HG02870 (cell line): ENCODE data around the gene EIF5.
"Not testable (repeated sequence)": the region's sequence is repeated elsewhere in the genome, so short reads cannot be mapped to it uniquely, and the experiment has no call there.

Source experiments
- ATAC-seq: cut with Tn5 transposase; IDR thresholded peaks from one replicate; pipeline ENCODE4 v1.9.1; 2021; ENCODE audit warnings: mild to moderate bottlenecking, moderate library complexity; ENCODE audit not compliant: unreplicated experiment

Gene EIF5

GRCh38 chr14:103332143-103332919 lies 1.7 kb upstream of the EIF5 start:
- no peak for ATAC-seq

DNA sequence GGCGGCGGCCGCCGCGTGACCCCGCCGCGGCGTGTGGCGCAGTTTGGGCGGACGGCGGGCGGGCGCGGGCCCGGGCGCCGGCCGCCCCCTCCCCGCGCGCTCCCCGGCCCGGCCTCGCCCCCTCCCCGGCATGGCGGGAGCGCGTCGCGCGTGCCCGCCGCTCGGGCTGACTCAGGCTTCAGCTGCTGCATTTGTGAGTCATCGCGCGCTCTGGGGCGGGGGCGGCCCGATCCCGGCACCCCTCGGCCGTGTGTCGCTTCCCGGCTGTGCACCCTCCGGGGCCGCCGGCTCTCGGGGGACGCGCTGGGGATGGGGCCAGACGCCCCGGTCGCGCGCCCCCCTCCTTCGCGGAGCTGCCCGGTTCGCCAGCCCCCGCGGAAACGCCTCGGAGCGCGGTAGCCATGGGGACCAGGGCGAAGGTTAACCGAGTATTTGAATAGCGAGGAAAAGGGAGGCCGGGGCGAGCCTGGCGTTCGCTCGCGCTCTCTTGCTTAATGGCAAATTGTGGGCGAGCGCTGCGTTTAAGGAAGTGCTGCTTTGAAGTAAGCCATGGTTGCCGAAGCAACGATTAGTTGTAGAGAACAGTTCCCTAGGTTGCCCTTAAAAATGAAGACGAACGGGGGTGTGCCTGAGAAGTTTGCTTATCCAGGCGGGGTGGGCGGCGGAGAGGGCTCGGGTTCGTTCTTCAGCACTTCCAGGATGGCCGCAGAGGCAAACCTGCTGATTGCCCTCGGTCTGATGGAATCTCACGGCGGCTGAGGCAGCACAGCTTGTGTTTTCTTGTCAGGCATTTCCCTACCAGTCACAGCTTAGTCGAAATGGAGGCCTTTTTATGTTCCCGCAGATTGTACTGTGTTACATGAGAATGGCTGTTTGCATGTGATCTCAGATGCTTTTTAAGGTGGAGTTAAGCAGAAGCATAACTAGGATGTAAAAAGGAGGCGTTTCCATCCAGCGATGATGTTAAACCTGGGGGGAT lies 896 bp downstream of the EIF5 start:
- no peak for ATAC-seq

DNA sequence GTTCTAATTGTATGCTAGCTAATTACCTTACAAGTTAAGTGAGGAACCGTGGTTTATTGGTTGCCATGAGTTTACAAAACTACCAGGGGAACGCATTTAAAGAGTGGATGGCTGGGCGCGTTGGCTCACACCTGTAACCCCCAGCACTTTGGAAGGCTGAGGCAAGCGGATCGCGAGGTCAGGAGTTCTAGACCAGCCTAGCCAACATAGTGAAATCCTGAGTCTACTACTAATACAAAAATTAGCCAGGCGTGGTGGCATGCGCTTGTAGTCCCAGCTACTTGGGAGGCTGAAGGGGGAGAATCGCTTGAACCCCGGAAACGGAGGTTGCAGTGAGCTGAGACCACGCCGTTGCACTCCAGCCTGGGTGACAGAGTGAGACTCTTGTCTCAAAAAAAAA lies 2.2 kb downstream of the EIF5 start:
- ATAC-seq: no peak

DNA sequence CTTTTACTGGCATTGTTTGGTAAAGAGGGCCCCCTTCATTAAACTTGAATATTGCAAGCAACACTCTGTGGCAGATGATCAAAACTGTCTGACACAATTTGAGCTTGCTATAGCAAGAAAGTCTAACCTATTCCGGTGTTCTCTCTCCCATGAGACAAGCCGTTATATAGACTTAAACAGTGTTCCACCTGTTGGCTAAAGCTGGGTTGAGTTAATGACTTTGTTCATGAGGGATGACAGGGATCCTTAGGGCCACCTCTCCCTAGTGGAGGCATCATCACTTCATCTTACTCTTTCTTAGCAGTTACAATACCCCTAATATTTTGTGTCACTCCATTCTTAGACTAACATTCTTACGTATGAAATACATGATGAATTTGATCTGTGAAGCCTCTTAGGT lies 3.8 kb downstream of the EIF5 start:
- ATAC-seq: no peak

DNA sequence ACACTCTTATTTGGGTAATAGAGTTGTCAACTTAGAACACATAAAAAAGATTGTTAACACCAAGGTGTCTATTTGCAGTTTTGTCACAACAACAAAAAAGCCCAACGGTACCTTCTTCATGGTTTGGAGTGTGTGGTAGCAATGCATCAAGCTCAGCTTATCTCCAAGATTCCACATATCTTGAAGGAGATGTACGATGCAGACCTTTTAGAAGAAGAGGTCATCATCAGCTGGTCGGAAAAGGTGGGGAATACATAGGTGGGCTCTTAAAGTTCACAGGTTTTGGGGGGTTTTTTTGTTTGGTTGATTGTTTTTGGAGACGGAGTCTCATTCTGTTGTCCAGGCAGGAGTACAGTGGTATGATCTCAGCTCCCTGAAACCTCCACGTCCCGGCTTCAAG lies 5.5 kb downstream of the EIF5 start:
- no peak for ATAC-seq

DNA sequence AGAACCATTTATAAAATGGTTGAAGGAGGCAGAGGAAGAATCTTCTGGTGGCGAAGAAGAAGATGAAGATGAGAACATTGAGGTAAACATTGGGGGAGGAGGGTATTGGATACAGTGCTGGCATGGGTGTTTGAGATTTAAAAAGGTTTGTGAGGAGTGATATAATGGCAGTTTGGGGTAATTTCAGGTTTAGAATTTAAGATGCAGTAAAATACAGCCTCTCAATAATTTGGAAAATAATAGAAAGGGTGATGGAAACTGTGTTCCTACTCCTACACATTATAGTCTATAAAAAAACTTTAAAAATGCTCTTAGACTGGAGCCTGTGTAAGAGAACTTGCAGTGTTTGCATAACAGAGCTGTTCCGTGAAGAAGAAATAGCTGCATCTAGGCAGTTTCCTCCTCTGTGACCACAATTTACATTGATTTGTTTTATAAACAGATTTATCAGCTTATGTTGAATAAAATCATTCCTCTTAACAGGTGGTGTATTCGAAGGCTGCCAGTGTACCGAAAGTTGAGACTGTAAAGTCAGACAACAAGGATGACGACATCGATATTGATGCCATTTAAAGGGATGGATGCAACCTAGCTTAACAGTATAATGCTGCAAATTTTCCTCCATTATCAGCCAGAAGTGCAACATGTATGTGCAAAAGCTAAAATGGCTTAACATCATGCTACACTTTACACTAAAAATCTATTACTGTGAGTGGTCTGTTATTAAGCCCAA lies 6.6 kb downstream of the EIF5 start:
- ATAC-seq: no peak

GRCh38 chr14:103341250-103342129 lies 7.5 kb downstream of the EIF5 start:
- no peak for ATAC-seq

DNA sequence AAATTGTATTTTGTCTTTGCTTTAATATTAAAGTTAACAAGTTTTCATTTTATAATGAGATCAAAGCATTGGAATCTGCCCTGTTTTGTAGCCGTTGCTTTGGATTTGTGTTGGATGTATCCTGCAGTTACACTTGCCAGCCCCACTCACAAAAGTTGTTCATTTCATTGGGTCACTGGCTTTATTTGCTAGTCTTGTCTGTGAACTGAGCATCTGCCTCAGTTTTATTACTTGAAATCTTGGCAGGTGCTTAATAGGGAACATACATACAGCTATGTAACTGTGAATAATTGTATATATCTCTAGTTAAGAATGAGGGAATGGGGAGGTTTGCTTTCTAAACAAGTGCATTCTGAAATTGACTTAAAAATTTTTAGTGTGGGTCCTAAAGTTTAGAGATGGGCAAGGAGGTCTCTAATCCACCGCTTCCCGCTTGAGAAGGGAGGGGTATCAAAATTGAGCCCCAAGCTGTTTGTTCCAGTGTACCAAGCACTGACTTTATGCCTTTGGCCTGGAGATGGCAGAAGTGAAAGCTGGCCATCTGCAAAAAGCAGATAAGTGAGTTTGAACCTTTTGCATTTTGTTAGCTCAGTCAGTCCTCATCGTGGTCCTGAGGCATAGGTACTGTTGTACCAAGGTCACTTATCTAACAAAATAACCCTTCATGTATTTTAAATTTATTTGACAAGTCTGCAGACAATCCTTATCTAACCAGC lies 9.3 kb downstream of the EIF5 start:
- no peak for ATAC-seq

GRCh38 chr14:103343905-103344797 lies 10.1 kb downstream of the EIF5 start:
- ATAC-seq: no peak

GRCh38 chr14:103346286-103346685 lies 12.2 kb downstream of the EIF5 start:
- ATAC-seq: no peak

DNA sequence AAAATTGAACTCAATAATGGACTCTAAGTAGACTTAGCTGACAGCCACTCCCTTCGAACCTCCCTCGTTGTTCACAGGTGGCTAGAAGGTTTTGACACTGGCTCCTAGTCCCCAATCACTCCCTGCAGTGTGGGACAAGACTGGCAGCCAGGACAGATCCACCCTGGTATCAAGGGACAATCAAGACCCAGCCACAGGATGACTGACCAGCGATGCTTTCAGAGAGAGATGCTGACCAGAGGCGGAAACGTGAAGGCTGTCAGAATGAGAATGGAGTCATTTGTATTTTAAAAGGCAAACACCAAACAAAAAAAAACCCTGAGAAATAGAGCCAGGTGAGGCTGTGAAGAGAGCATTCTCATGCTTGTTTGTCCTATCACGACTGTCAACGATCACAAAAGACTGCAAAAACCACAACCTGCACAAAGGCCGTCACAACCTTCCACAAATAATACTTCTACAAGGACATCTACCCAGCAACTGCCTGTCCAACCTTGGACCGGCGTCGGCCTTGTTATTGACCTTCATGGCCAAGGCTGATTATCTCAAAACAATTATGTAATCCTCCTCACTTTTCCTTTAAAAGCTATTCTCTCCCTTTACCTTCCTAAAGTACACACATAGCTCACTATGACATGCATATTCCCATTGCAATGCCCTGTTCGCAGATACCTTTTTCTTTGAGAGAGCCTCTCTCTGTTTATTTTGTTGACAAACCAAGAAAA lies 13.2 kb downstream of the EIF5 start:
- ATAC-seq: no peak

DNA sequence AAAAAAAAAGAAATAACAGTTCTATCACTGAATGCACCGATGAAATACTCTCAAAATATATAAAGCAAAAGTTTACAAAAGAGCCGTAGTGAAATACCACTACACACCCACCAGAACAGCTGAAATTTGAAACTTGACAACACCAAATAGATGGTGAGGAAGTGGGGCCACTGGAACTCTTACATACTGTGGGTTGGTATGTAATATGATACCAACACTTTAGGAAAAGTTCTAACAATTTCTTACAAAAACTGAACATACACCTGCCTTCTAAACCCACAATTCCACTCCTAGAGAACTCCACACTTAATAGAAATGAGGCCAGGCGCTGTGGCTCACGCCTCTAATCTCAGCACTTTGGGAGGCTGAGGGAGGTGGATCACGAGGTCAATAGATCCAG lies 14.1 kb downstream of the EIF5 start:
- ATAC-seq: no peak

DNA sequence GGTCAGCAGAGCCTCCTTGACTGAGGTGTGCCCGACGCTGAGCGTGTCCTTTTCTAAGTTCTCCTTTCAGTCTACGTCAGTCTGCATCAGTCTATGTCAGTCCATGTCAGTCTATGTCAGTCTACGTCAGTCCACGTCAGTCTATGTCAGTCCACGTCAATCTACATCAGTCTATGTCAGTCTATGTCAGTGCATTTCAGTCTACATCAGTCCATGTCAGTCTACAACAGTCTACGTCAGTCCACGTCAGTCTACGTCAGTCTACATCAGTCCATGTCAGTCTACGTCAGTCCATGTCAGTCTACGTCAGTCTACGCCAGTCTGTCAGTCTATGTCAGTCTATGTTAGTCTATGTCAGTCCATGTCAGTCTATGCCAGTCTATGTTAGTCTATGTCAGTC lies 15.9 kb downstream of the EIF5 start:
- ATAC-seq: no peak

DNA sequence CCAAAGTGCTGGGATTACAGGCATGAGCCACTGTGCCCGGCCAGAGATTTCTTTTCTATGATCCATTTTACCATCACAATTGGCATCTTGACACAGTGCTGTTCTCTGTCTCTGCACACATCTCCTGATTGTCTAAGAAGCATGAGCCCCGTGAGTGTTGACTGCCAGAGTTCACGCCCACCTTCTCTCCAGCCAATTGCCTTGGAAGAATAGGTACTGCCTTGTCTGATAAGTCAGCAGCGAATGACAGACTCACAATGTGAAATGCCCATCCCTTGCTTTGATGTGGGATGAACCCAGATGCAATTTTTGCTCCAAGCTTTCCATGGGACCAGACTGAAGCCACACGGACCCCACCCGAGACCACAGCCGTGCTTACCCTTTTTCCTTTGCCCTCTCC lies 19.3 kb downstream of the EIF5 start:
- ATAC-seq: no peak

GRCh38 chr14:103354141-103354540 lies 20.1 kb downstream of the EIF5 start:
- no peak for ATAC-seq

DNA sequence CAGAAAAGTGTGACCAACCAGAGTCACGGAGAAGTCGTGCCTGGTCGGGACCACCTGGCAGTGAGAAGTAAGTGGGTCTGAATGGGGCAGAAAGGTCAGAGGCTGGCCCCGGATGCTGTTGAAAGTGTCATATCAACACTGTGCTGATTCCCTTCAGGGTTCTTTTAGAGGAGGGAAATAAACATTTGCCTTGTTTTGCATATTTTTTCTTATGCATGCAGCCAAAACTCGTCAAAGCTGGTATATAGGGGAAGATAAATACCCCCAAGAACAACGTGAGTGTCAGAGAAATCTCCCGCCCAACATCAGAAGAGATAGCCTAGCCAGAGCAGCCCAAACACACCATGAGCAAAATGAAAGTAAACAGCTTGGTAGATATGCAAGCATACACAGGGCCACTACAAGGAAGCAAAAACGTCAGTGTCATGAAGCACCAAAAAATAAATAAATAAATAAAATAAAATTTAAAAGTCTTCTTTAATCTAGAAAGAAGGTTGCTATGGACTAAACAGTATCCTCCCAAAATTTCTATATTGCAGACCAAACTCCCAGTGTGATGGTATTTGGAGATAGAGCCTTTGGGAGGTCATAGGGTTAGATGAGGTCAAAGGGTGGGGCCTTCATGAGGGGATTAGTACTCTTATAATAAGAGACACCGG lies 22.1 kb downstream of the EIF5 start:
- ATAC-seq: no peak

GRCh38 chr14:103357552-103357951 lies 23.5 kb downstream of the EIF5 start:
- ATAC-seq: not testable (repeated sequence)

DNA sequence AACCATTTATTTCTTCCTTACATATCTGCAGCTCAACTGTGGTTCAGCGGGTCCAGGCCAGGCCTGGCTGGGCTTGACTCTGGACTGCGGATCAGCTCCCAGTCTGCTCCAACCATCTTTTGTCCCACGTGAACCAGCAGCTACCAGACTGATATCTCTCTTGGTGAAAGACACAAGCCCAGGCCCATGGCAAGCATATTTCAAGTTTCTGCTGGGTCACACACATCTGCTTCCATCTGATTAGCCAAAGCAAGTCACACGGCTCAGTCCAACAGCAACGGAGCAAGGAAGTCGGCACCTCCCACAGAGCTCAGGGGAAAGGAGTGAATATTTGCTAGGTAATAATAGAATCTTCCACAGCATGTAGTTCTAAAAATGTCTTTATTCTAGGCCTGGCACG lies 26.5 kb downstream of the EIF5 start:
- ATAC-seq: no peak
